Astrocyte (in vitro differentiated cells and primary cell): ENCODE results near the gene ELMO1.

Experiments used
- CTCF ChIP-seq: IDR thresholded peaks from 2 replicates; pipeline ENCODE4 v1.5.1; 2011; ENCODE audit warnings: low read depth, mild to moderate bottlenecking, inconsistent platforms, low read length, moderate library complexity; ENCODE audit not compliant: insufficient read depth
- EZH2 ChIP-seq: IDR thresholded peaks from 2 replicates; pipeline ENCODE4 v1.6.1; 2012; ENCODE audit warnings: mild to moderate bottlenecking, low read length, inconsistent platforms; ENCODE audit not compliant: insufficient read depth

- no peak for TF ChIP-seq CTCF
- TF ChIP-seq EZH2 = no peak
Measured at GRCh38 chr7:37191797-37192196, 256.9 kb downstream of the ELMO1 start.
